Peyer's patch (tissue), 4 donors: ENCODE measurements around the gene EPB41L4B. TPM values are rescaled to one million over a fixed set of nuclear protein-coding genes. Genes with fewer than 3 reads are reported as not detected.
"Not testable (repeated sequence)": the region's sequence is repeated elsewhere in the genome, so short reads cannot be mapped to it uniquely, and the experiment has no call there.

Experiments used
- DNase-seq, 3 donors: peaks; one replicate each; pipeline ENCODE4 v3.0.0-alpha.2; 2017 to 2019
- H3K27ac ChIP-seq, 4 donors: fragments of 200-600 bp; sonication (generic); one replicate each; pipeline ENCODE4 v1.5.1; 2016 to 2019
- H3K27me3 ChIP-seq, 2 donors: fragments of 200-600 bp; sonication (generic); one replicate each; pipeline ENCODE4 v1.5.1; 2019
- H3K36me3 ChIP-seq, 3 donors: fragments of 200-600 bp; sonication (generic); one replicate each; pipeline ENCODE4 v1.5.1; 2016 to 2019
- H3K4me1 ChIP-seq, 4 donors: fragments of 200-600 bp; sonication (generic); one replicate each; pipeline ENCODE4 v1.5.1; 2016 to 2019
- H3K4me3 ChIP-seq, 4 donors: fragments of 200-600 bp; sonication (generic); 1 replicate in 3 of 4; 2 replicates in 1 of 4; pipeline ENCODE4 v1.5.1; 2016 to 2019; ENCODE audit warnings: mild to moderate bottlenecking in 1 of 4
- H3K9me3 ChIP-seq, 4 donors: fragments of 200-600 bp; sonication (generic); one replicate each; pipeline ENCODE4 v1.5.1; 2016 to 2019; ENCODE audit warnings: mild to moderate bottlenecking in 1 of 4
- CTCF ChIP-seq, 6 experiments: fragments of 450-650 bp in 4 of 6; fragments of 200-600 bp in 2 of 6; sonication (generic) in 1 of 6; IDR thresholded peaks; one replicate each; pipeline ENCODE4 v1.5.1; 2017 to 2019; ENCODE audit warnings: antibody characterized with exemption in 6 of 6, mild to moderate bottlenecking in 3 of 6, moderate library complexity in 1 of 6
- POLR2A ChIP-seq, 2 donors: fragments of 450-650 bp; IDR thresholded peaks; one replicate each; pipeline ENCODE4 v1.5.1; 2017; ENCODE audit warnings: antibody characterized with exemption in 2 of 2, mild to moderate bottlenecking in 2 of 2, moderate library complexity in 2 of 2
- total RNA-seq, 4 donors: library from RNA; depleted of rRNA; stranded (reverse); fragments of >200 nt; gene quantifications; one replicate each; pipeline ENCODE4 v1.1.0, GENCODE V29; 2016

The EPB41L4B gene
- total RNA-seq, 4 donors from 2014 or later = 20.6 to 135 (median 78.2) TPM

GRCh38 chr9:109351032-109351431 lies 30.2 kb upstream of the EPB41L4B start:
- Histone ChIP-seq H3K36me3 (no peaks in the 10 kb centered on the region), H3K9me3 (no peaks in the 10 kb centered on the region), H3K27ac (no peak overlapping the region), H3K4me1 (no peaks in the 10 kb centered on the region), H3K27me3 (no peaks in the 10 kb centered on the region), H3K4me3 (no peak overlapping the region)
- DNase-seq = no peak
- TF ChIP-seq CTCF (IDR thresholded peaks at IDR 0.05) (no peak), POLR2A (IDR thresholded peaks at IDR 0.05) (no peak)

- Histone ChIP-seq H3K9me3 (no peaks in the 10 kb centered on the region), H3K4me3 (no peak overlapping the region), H3K27ac (no peak overlapping the region), H3K36me3 (no peaks in the 10 kb centered on the region), H3K27me3 (no peaks in the 10 kb centered on the region), H3K4me1 (peaks cover 0 to 7% (median 0%) of the 10 kb centered on the region in 4 donors)
- TF ChIP-seq POLR2A (IDR thresholded peaks at IDR 0.05) (no peak), CTCF (IDR thresholded peaks at IDR 0.05) (no peak)
- no peak for DNase-seq
Measured at GRCh38 chr9:109349421-109349846, 28.6 kb upstream of the EPB41L4B start.

- TF ChIP-seq POLR2A (IDR thresholded peaks at IDR 0.05) (no peak), CTCF (IDR thresholded peaks at IDR 0.05) (no peak)
- peaks cover 0 to 25% (median 0%) of the 10 kb centered on the region in 4 donors for H3K4me1 ChIP-seq
- H3K9me3 ChIP-seq = no peaks in the 10 kb centered on the region
- H3K27ac ChIP-seq = no peak overlapping the region
- H3K27me3 ChIP-seq = no peaks in the 10 kb centered on the region
- H3K4me3 ChIP-seq = no peak overlapping the region
- DNase-seq = no peak
- H3K36me3 ChIP-seq = no peaks in the 10 kb centered on the region
Measured at GRCh38 chr9:109346904-109347303, 26.0 kb upstream of the EPB41L4B start.

- H3K27ac ChIP-seq = peak overlapping the region in 2 of 4 donors; percentile 68 to 72
- H3K36me3 ChIP-seq = no peaks in the 10 kb centered on the region
- TF ChIP-seq POLR2A (IDR thresholded peaks at IDR 0.05) = no peak
- TF ChIP-seq CTCF (IDR thresholded peaks at IDR 0.05) = no peak
- no peaks in the 10 kb centered on the region for H3K9me3 ChIP-seq
- no peak for DNase-seq
- peaks cover 0 to 25% (median 0%) of the 10 kb centered on the region in 4 donors for H3K4me1 ChIP-seq
- no peaks in the 10 kb centered on the region for H3K27me3 ChIP-seq
- H3K4me3 ChIP-seq = no peak overlapping the region
Measured at GRCh38 chr9:109344866-109345265, 24.0 kb upstream of the EPB41L4B start.

GRCh38 chr9:109342878-109343277 lies 22.0 kb upstream of the EPB41L4B start:
- DNase-seq = peak in 2 of 3 donors; percentile 63 to 79
- Histone ChIP-seq H3K4me3 (no peak overlapping the region), H3K9me3 (no peaks in the 10 kb centered on the region), H3K27me3 (no peaks in the 10 kb centered on the region), H3K27ac (peak overlapping the region in 1 of 4 donors; percentile 32), H3K4me1 (peaks cover 0 to 25% (median 0%) of the 10 kb centered on the region in 4 donors), H3K36me3 (no peaks in the 10 kb centered on the region)
- TF ChIP-seq CTCF (IDR thresholded peaks at IDR 0.05) (peak in 3 of 6 experiments; percentile 35 to 55 (median 45)), POLR2A (IDR thresholded peaks at IDR 0.05) (no peak)

GRCh38 chr9:109341561-109341960 lies 20.7 kb upstream of the EPB41L4B start:
- Histone ChIP-seq H3K4me3 (no peak overlapping the region), H3K36me3 (no peaks in the 10 kb centered on the region), H3K27ac (no peak overlapping the region), H3K9me3 (no peaks in the 10 kb centered on the region), H3K27me3 (no peaks in the 10 kb centered on the region), H3K4me1 (peaks cover 0 to 25% (median 0%) of the 10 kb centered on the region in 4 donors)
- TF ChIP-seq POLR2A (IDR thresholded peaks at IDR 0.05) (no peak), CTCF (IDR thresholded peaks at IDR 0.05) (no peak)
- no peak for DNase-seq

- H3K9me3 ChIP-seq, H3K4me3 ChIP-seq, H3K27me3 ChIP-seq, H3K36me3 ChIP-seq, DNase-seq, H3K27ac ChIP-seq: not testable (repeated sequence)
- H3K4me1 ChIP-seq = peaks cover 0 to 25% (median 0%) of the 10 kb centered on the region in 4 donors
Measured at GRCh38 chr9:109340979-109341378, 20.1 kb upstream of the EPB41L4B start.
